ENCODE measurements around the gene KIF13A. TPM values are rescaled to one million over a fixed set of nuclear protein-coding genes. Genes with fewer than 3 reads are reported as not detected.

The KIF13A gene
- total and polyA plus RNA-seq, 9 of the 15 experiments (the other 6 are each of a cell fraction or from before 2014, with no cell fraction given): 3.6 to 44.3 (median 29.7) TPM

DNA sequence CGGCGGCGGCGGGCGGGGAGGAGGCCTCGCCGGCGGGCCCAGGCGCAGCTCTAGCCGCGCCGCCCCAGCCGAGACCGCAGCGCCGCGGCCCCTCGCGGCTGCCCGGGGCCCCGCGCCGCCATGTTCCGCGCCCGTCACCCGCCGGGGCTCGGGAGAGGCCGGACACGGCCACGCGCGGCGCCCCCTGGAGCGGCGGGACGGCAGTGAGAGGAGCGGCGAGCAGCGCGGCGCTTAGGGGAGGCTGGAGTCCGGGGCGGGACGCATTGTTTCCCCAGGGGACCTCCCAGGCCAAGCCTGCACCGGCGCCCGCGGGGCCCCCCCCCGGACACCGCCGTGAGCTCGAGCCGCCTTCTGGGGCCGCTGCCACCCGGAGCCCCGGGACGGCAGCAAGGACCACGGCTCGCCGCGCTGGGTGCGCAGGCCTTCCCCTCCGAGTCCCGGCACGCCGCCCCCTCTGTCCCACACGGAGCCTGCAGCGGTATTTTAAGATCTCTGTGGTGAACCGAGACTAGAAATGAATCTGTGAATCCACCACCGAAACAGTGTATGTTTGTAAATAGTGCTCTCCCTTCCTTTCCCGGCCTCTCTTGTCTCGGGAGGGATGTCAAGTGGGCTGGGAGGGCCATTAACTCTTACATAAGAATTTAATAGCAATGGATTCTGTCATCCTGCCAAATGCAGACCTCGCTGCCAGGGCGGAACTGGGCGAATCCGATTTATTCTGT lies 424 bp upstream of the KIF13A start (continued):
- TF ChIP-seq, protein P1, sequence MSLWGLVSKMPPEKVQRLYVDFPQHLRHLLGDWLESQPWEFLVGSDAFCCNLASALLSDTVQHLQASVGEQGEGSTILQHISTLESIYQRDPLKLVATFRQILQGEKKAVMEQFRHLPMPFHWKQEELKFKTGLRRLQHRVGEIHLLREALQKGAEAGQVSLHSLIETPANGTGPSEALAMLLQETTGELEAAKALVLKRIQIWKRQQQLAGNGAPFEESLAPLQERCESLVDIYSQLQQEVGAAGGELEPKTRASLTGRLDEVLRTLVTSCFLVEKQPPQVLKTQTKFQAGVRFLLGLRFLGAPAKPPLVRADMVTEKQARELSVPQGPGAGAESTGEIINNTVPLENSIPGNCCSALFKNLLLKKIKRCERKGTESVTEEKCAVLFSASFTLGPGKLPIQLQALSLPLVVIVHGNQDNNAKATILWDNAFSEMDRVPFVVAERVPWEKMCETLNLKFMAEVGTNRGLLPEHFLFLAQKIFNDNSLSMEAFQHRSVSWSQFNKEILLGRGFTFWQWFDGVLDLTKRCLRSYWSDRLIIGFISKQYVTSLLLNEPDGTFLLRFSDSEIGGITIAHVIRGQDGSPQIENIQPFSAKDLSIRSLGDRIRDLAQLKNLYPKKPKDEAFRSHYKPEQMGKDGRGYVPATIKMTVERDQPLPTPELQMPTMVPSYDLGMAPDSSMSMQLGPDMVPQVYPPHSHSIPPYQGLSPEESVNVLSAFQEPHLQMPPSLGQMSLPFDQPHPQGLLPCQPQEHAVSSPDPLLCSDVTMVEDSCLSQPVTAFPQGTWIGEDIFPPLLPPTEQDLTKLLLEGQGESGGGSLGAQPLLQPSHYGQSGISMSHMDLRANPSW (CRISPR knock-in tag; IDR thresholded peaks at IDR 0.05): no peak
- TF ChIP-seq TCF7L2 (IDR thresholded peaks at IDR 0.05; ENCODE audit: low read depth, low read length) (no peak), SMAD2 (IDR thresholded peaks at IDR 0.05; ENCODE audit: low read depth, low read length) (no peak), ETV5 (CRISPR knock-in tag; IDR thresholded peaks at IDR 0.05; ENCODE audit: low read depth) (no peak), POLR2G (IDR thresholded peaks at IDR 0.05; ENCODE audit: low read depth, low read length) (peak; percentile 91), JUND (IDR thresholded peaks at IDR 0.05; ENCODE audit: borderline replicate concordance, low read depth, low read length) (no peak), JUND (tag; IDR thresholded peaks at IDR 0.05; ENCODE audit: borderline replicate concordance, low read depth, low read length) (no peak; the same call in 2 of the 3 replicates), ARNT (IDR thresholded peaks at IDR 0.05) (no peak), PML (IDR thresholded peaks at IDR 0.05; ENCODE audit: low read length) (no peak; the same call in 1 of the 2 replicates), RBM22 (IDR thresholded peaks at IDR 0.05; ENCODE audit: low read depth, low read length, poor library complexity, severe bottlenecking) (no peak), MCM5 (IDR thresholded peaks at IDR 0.05; ENCODE audit: low read depth) (no peak), NRF1 (conservative IDR thresholded peaks at IDR 0.05 in 1 of 2, IDR thresholded peaks at IDR 0.05 in 1 of 2) (peak; percentile 78 to 81), SREBF1 (IDR thresholded peaks at IDR 0.05; ENCODE audit: borderline replicate concordance, low read depth, low read length) (no peak), ZFPM2 (CRISPR knock-in tag; IDR thresholded peaks at IDR 0.05) (no peak), ZNF354B (CRISPR knock-in tag; IDR thresholded peaks at IDR 0.05) (no peak)
- TF ChIP-seq, protein P2, sequence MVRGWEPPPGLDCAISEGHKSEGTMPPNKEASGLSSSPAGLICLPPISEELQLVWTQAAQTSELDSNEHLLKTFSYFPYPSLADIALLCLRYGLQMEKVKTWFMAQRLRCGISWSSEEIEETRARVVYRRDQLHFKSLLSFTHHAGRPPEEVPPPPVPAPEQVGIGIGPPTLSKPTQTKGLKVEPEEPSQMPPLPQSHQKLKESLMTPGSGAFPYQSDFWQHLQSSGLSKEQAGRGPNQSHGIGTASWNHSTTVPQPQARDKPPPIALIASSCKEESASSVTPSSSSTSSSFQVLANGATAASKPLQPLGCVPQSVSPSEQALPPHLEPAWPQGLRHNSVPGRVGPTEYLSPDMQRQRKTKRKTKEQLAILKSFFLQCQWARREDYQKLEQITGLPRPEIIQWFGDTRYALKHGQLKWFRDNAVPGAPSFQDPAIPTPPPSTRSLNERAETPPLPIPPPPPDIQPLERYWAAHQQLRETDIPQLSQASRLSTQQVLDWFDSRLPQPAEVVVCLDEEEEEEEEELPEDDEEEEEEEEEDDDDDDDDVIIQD (CRISPR knock-in tag; IDR thresholded peaks at IDR 0.05): no peak
- TF ChIP-seq, protein P3, sequence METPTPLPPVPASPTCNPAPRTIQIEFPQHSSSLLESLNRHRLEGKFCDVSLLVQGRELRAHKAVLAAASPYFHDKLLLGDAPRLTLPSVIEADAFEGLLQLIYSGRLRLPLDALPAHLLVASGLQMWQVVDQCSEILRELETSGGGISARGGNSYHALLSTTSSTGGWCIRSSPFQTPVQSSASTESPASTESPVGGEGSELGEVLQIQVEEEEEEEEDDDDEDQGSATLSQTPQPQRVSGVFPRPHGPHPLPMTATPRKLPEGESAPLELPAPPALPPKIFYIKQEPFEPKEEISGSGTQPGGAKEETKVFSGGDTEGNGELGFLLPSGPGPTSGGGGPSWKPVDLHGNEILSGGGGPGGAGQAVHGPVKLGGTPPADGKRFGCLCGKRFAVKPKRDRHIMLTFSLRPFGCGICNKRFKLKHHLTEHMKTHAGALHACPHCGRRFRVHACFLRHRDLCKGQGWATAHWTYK (CRISPR knock-in tag; IDR thresholded peaks at IDR 0.05): peak; percentile 81; the same call in 1 of the 2 replicates
- TF ChIP-seq, protein P4, sequence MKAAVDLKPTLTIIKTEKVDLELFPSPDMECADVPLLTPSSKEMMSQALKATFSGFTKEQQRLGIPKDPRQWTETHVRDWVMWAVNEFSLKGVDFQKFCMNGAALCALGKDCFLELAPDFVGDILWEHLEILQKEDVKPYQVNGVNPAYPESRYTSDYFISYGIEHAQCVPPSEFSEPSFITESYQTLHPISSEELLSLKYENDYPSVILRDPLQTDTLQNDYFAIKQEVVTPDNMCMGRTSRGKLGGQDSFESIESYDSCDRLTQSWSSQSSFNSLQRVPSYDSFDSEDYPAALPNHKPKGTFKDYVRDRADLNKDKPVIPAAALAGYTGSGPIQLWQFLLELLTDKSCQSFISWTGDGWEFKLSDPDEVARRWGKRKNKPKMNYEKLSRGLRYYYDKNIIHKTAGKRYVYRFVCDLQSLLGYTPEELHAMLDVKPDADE (conservative IDR thresholded peaks at IDR 0.05; ENCODE audit: control insufficient read depth, low read depth, low read length): peak; percentile 64
- TF ChIP-seq, protein P5, sequence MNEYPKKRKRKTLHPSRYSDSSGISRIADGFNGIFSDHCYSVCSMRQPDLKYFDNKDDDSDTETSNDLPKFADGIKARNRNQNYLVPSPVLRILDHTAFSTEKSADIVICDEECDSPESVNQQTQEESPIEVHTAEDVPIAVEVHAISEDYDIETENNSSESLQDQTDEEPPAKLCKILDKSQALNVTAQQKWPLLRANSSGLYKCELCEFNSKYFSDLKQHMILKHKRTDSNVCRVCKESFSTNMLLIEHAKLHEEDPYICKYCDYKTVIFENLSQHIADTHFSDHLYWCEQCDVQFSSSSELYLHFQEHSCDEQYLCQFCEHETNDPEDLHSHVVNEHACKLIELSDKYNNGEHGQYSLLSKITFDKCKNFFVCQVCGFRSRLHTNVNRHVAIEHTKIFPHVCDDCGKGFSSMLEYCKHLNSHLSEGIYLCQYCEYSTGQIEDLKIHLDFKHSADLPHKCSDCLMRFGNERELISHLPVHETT (CRISPR knock-in tag; conservative IDR thresholded peaks at IDR 0.05 in 1 of 2, IDR thresholded peaks at IDR 0.05 in 1 of 2): peak in 1 of 2 experiments; percentile 95; a peak in 2 of 4 replicates
